GM23338 (cell line): ENCODE data around the gene CMTR1. TPM values are rescaled to one million over a fixed set of nuclear protein-coding genes. Genes with fewer than 3 reads are reported as not detected.

Experiments used
- ATAC-seq: fragments of 200-7000 bp; cut with Tn5 transposase; 3 replicates; pipeline ENCODE4 v1.9.1; 2020
- DNase-seq: peaks from one replicate; pipeline ENCODE4 v3.0.0-alpha.2; 2015; ENCODE audit warnings: low spot score
- H2AFZ ChIP-seq: fragments of 200-600 bp; sonication (generic); 2 replicates; pipeline ENCODE4 v1.8.0; 2016; ENCODE audit warnings: antibody characterized with exemption, mild to moderate bottlenecking, moderate library complexity
- H3F3A ChIP-seq: fragments of 200-600 bp; sonication (generic); replicated peaks from 2 replicates; pipeline ENCODE4 v1.8.0; 2017; ENCODE audit warnings: antibody characterized with exemption, mixed run types, low read depth
- H3K27ac ChIP-seq: fragments of 200-600 bp; sonication (generic); 2 replicates; pipeline ENCODE4 v1.6.1; 2016; ENCODE audit warnings: low read depth
- H3K27me3 ChIP-seq: fragments of 200-600 bp; sonication (generic); 2 replicates; pipeline ENCODE4 v1.8.0; 2016; ENCODE audit warnings: mild to moderate bottlenecking, mixed run types, moderate library complexity; ENCODE audit not compliant: insufficient read depth
- H3K36me3 ChIP-seq: fragments of 200-600 bp; sonication (generic); 2 replicates; pipeline ENCODE4 v1.8.0; 2016; ENCODE audit warnings: mild to moderate bottlenecking; ENCODE audit not compliant: insufficient read depth
- H3K4me1 ChIP-seq: fragments of 200-600 bp; sonication (generic); 2 replicates; pipeline ENCODE4 v1.8.0; 2016; ENCODE audit warnings: mild to moderate bottlenecking, moderate library complexity; ENCODE audit not compliant: insufficient read depth
- H3K4me2 ChIP-seq: fragments of 200-600 bp; sonication (generic); 2 replicates; pipeline ENCODE4 v1.7.1; 2017; ENCODE audit warnings: mixed run types
- H3K4me3 ChIP-seq: fragments of 200-600 bp; sonication (generic); 2 replicates; pipeline ENCODE4 v1.6.1; 2016; ENCODE audit warnings: mixed run types
- H3K79me2 ChIP-seq: fragments of 200-600 bp; sonication (generic); replicated peaks from 2 replicates; pipeline ENCODE4 v1.8.0; 2017; ENCODE audit warnings: mild to moderate bottlenecking; ENCODE audit not compliant: insufficient read depth
- H3K9me2 ChIP-seq: fragments of 200-600 bp; sonication (generic); 2 replicates; pipeline ENCODE4 v1.8.0; 2017; ENCODE audit not compliant: insufficient read depth
- H4K20me1 ChIP-seq: fragments of 200-600 bp; sonication (generic); replicated peaks from 2 replicates; pipeline ENCODE4 v1.8.0; 2017; ENCODE audit warnings: mild to moderate bottlenecking; ENCODE audit not compliant: insufficient read depth
- H3K27ac Mint-ChIP-seq: 2 replicates; pipeline ENCODE4 v1.8.0; 2020; ENCODE audit warnings: inconsistent platforms, mild to moderate bottlenecking, moderate library complexity, mixed read lengths
- H3K27me3 Mint-ChIP-seq: 3 replicates; pipeline ENCODE4 v1.8.0; 2022; ENCODE audit warnings: low read depth, mild to moderate bottlenecking, moderate library complexity, mixed read lengths, inconsistent platforms; ENCODE audit not compliant: insufficient read depth, poor library complexity
- H3K36me3 Mint-ChIP-seq: 3 replicates; pipeline ENCODE4 v1.8.0; 2021; ENCODE audit warnings: low read depth, mild to moderate bottlenecking, inconsistent platforms, moderate library complexity, mixed read lengths
- H3K4me1 Mint-ChIP-seq: 3 replicates; pipeline ENCODE4 v1.8.0; 2020; ENCODE audit warnings: mild to moderate bottlenecking, inconsistent platforms, mixed read lengths
- H3K4me3 Mint-ChIP-seq: 3 replicates; pipeline ENCODE4 v1.8.0; 2021; ENCODE audit warnings: moderate library complexity, mild to moderate bottlenecking, inconsistent platforms, mixed read lengths
- H3K9me3 Mint-ChIP-seq: 3 replicates; pipeline ENCODE4 v1.8.0; 2020; ENCODE audit warnings: moderate library complexity, mild to moderate bottlenecking, inconsistent platforms, mixed read lengths
- CREB1 ChIP-seq: fragments of 250-450 bp; sonication (Bioruptor Pico); IDR thresholded peaks from 2 replicates; pipeline ENCODE4 v1.5.0; 2020; ENCODE audit warnings: low read depth, mild to moderate bottlenecking, moderate library complexity
- CTCF ChIP-seq, 2 experiments: fragments of 200-600 bp in 1 of 2; sonication (generic) in 1 of 2; conservative IDR thresholded peaks; 2 replicates each; pipeline versions ENCODE4 v1.5.1 to v1.6.1; 2016 to 2017; ENCODE audit warnings: antibody characterized with exemption in 2 of 2, low read depth in 2 of 2, mild to moderate bottlenecking in 2 of 2, moderate library complexity in 1 of 2
- EZH2 ChIP-seq: fragments of 200-600 bp; sonication (generic); IDR thresholded peaks from one replicate; pipeline ENCODE4 v1.8.0; 2017; ENCODE audit warnings: antibody characterized with exemption, mild to moderate bottlenecking, low read depth; ENCODE audit not compliant: unreplicated experiment
- EZH2phosphoT487 ChIP-seq: fragments of 200-600 bp; sonication (generic); IDR thresholded peaks from one replicate; pipeline ENCODE4 v1.8.1; 2018; ENCODE audit warnings: antibody characterized with exemption; ENCODE audit not compliant: unreplicated experiment
- NANOG ChIP-seq: IDR thresholded peaks from 2 replicates; pipeline ENCODE4 v1.6.1; 2016; ENCODE audit warnings: antibody characterized with exemption, borderline replicate concordance
- STAT1 ChIP-seq: IDR thresholded peaks from one replicate; pipeline ENCODE4 v1.6.1; 2016; ENCODE audit warnings: antibody characterized with exemption; ENCODE audit not compliant: unreplicated experiment
- ZNF114 ChIP-seq: fragments of 250-450 bp; sonication (Bioruptor Pico); IDR thresholded peaks from 2 replicates; pipeline ENCODE4 v1.5.0; 2020; ENCODE audit warnings: mild to moderate bottlenecking, moderate library complexity
- ZNF331 ChIP-seq: fragments of 250-450 bp; sonication (Bioruptor Pico); IDR thresholded peaks from 2 replicates; pipeline ENCODE4 v1.5.0; 2020; ENCODE audit warnings: low read depth, mild to moderate bottlenecking, moderate library complexity
- polyA plus RNA-seq: library from polyadenylated mRNA; unstranded; fragments of >200 nt; fragmentation: Nextera tagmentation; extraction: Ambion mirVana; gene quantifications from 2 replicates; pipeline ENCODE4 v1.2.1, GENCODE V29; 2016
- total RNA-seq: library from RNA; depleted of rRNA; stranded (reverse); fragments of >200 nt; shearing (Covaris generic); gene quantifications from 2 replicates; pipeline ENCODE4 v1.2.3, GENCODE V29; 2014
- TF ChIP-seq, protein P1 (sequence below): IDR thresholded peaks from one replicate; pipeline ENCODE4 v1.6.1; 2018; ENCODE audit warnings: antibody characterized with exemption; ENCODE audit not compliant: unreplicated experiment

The CMTR1 gene
- total and polyA plus RNA-seq, 2 experiments from 2014 or later = 7.3 to 36.4 TPM

GRCh38 chr6:37519461-37519860 lies 86.4 kb downstream of the CMTR1 start (continued):
- TF ChIP-seq STAT1 (no peak), ZNF114 (CRISPR knock-in tag) (no peak), CREB1 (CRISPR knock-in tag) (no peak), ZNF331 (no peak), EZH2 (no peak)
- TF ChIP-seq, protein P1, sequence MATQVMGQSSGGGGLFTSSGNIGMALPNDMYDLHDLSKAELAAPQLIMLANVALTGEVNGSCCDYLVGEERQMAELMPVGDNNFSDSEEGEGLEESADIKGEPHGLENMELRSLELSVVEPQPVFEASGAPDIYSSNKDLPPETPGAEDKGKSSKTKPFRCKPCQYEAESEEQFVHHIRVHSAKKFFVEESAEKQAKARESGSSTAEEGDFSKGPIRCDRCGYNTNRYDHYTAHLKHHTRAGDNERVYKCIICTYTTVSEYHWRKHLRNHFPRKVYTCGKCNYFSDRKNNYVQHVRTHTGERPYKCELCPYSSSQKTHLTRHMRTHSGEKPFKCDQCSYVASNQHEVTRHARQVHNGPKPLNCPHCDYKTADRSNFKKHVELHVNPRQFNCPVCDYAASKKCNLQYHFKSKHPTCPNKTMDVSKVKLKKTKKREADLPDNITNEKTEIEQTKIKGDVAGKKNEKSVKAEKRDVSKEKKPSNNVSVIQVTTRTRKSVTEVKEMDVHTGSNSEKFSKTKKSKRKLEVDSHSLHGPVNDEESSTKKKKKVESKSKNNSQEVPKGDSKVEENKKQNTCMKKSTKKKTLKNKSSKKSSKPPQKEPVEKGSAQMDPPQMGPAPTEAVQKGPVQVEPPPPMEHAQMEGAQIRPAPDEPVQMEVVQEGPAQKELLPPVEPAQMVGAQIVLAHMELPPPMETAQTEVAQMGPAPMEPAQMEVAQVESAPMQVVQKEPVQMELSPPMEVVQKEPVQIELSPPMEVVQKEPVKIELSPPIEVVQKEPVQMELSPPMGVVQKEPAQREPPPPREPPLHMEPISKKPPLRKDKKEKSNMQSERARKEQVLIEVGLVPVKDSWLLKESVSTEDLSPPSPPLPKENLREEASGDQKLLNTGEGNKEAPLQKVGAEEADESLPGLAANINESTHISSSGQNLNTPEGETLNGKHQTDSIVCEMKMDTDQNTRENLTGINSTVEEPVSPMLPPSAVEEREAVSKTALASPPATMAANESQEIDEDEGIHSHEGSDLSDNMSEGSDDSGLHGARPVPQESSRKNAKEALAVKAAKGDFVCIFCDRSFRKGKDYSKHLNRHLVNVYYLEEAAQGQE = no peak

- no peaks in the 10 kb centered on the region for H3K36me3 Mint-ChIP-seq
- peaks cover 30% of the 10 kb centered on the region for H3K4me1 Mint-ChIP-seq
- Histone ChIP-seq H4K20me1 (peaks cover 5% of the 10 kb centered on the region; the same call in 1 of the 2 replicates), H3K4me3 (no peak overlapping the region), H3K27ac (no peak overlapping the region), H3K9me2 (no peaks in the 10 kb centered on the region), H3K79me2 (no peaks in the 10 kb centered on the region), H3F3A (no peaks in the 10 kb centered on the region), H2AFZ (no peak overlapping the region), H3K4me1 (peaks cover 12% of the 10 kb centered on the region), H3K27me3 (no peaks in the 10 kb centered on the region), H3K36me3 (no peaks in the 10 kb centered on the region), H3K4me2 (no peak overlapping the region)
- no peak overlapping the region for H3K4me3 Mint-ChIP-seq
- no peak overlapping the region for H3K27ac Mint-ChIP-seq
- DNase-seq (no peak), ATAC-seq (no peak)
- H3K27me3 Mint-ChIP-seq = peaks cover 5% of the 10 kb centered on the region
- no peaks in the 10 kb centered on the region; the same call in 2 of the 3 replicates for H3K9me3 Mint-ChIP-seq
- TF ChIP-seq ZNF331 (no peak), CTCF (conservative IDR thresholded peaks at IDR 0.05; ENCODE audit: low read depth in 2 of 2) (no peak), EZH2 (no peak), CREB1 (CRISPR knock-in tag) (no peak), NANOG (no peak), STAT1 (no peak), EZH2phosphoT487 (no peak)
- TF ChIP-seq, protein P1 = no peak
These were observed 87.9 kb downstream of the CMTR1 start for GRCh38 chr6:37520926-37521325.
